ENCODE results near the gene H3-3A.
"Not testable (repeated sequence)": the region's sequence is repeated elsewhere in the genome, so short reads cannot be mapped to it uniquely, and the experiment has no call there.

H3-3A gene

GRCh38 chr1:226086776-226087175 lies 24.3 kb downstream of the H3-3A start:
- DNase-seq = no peak

GRCh38 chr1:226091461-226091860 lies 28.9 kb downstream of the H3-3A start:
- no peak for DNase-seq

- DNase-seq = not testable (repeated sequence)
These were observed 29.7 kb downstream of the H3-3A start for GRCh38 chr1:226092048-226092820.

GRCh38 chr1:226092965-226093364 lies 30.4 kb downstream of the H3-3A start:
- DNase-seq = no peak

GRCh38 chr1:226093621-226094020 lies 31.1 kb downstream of the H3-3A start:
- DNase-seq = no peak

GRCh38 chr1:226094451-226094850 lies 31.9 kb downstream of the H3-3A start:
- DNase-seq = no peak

- no peak for DNase-seq
These were observed 32.8 kb downstream of the H3-3A start for GRCh38 chr1:226095286-226095685.

- DNase-seq = no peak
These were observed 35.5 kb downstream of the H3-3A start for GRCh38 chr1:226097866-226098625.

GRCh38 chr1:226098870-226099835 lies 36.6 kb downstream of the H3-3A start:
- DNase-seq = no peak

GRCh38 chr1:226100436-226101391 lies 38.2 kb downstream of the H3-3A start:
- DNase-seq = peak in 1 of 2 donors; percentile 28

GRCh38 chr1:226104671-226105121 lies 42.2 kb downstream of the H3-3A start:
- DNase-seq = no peak

- no peak for DNase-seq
These were observed 45.2 kb downstream of the H3-3A start for GRCh38 chr1:226107471-226108460.

GRCh38 chr1:226108935-226109828 lies 46.7 kb downstream of the H3-3A start:
- DNase-seq = no peak

GRCh38 chr1:226109829-226110248 lies 47.3 kb downstream of the H3-3A start:
- DNase-seq = peak; percentile 68 to 78

- DNase-seq = peak; percentile 47 to 58
These were observed 48.0 kb downstream of the H3-3A start for GRCh38 chr1:226110249-226111097.

- DNase-seq = no peak
These were observed 48.8 kb downstream of the H3-3A start for GRCh38 chr1:226111098-226111882.

- DNase-seq = no peak
These were observed 49.4 kb downstream of the H3-3A start for GRCh38 chr1:226111883-226112261.

Data from stimulated activated CD4-positive, alpha-beta T cell treated with anti-CD3 and anti-CD28 coated beads, Interleukin-2, amount 100 ng/mL, for 48 hours (primary cell).